GM18499 (cell line): ENCODE data around the gene AAGAB.

Experiments used
- ATAC-seq: cut with Tn5 transposase; IDR thresholded peaks from one replicate; pipeline ENCODE4 v1.9.1; 2021; ENCODE audit warnings: moderate number of reproducible peaks; ENCODE audit not compliant: insufficient read depth, unreplicated experiment

AAGAB gene

DNA sequence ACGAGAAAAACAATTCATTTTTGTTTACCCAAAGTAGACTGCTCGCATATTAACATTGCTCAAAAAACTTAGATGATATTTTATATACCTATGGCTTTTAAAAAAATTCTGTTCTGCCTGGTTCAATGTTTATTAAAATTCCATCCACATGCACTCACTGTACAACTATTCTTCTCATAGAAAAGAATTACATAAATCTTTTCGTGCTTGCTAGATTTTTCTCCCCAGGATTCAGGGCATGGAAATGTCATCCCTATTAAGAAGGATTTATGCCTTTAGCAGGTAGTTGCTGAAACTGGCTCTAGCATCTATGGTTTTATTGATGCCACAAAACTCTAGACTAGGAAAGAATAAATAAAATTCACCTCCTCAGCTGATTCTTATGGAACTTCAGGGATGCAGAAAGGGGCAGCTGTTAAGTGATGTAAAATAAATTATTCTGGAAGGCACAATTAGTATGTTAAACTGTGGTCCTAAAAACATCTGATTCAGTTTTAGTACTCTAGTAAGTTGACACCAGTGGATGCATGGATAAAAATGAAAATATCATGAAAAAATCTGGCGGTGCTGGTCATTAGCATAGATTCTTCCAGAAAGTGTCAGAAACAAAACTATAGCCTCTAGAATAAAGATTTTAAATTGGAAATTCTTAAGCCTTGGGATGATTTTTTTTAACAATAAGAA is 41.6 kb downstream of the AAGAB start:
- ATAC-seq = no peak

DNA sequence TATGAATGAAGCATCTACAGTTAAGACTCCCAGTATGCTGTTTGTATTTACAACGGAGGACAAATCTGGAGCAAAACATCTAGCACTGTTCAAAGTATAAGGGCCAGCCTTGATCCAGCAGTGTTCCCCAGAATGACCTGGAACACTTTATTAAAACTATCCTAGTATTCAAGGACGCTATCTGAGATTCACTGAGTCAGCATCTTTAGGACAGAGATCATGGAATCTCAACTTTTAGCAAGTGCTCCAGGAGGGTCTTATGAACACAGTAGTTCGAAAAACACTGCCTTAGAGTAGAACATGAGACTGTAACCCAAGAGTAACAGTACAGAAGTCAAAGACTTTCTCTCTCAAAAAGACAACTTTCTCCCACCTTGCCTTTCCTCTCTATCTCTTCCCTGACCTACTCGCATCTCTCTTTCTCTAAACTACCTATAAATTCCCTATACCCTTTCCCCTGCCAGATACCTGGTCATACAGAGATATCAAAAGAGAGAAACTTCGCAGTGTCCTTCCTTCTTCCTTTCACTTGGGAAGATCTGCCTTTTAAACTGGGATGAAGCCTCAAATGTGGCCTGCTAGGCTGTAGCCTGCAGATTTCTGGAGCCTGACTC is 43.8 kb downstream of the AAGAB start:
- no peak for ATAC-seq

DNA sequence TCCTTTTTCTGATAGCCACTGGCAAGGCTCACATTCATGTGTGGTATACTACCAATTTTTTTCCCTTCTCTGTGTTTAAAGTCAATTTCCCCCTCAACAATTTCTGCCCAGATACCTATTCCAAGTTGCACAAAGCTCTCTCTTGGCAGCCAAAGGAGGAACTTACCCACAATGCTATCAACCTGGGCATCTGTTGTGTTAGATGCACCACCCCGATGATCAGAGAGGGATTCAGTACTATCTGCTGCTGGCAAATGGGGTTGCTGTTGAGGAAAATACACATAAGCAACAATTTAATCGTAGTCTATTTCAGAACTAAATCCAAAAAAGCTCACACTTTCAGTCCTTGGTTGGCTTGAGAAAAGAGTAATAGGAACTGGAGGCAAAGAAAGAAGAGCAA is 46.1 kb downstream of the AAGAB start:
- no peak for ATAC-seq

DNA sequence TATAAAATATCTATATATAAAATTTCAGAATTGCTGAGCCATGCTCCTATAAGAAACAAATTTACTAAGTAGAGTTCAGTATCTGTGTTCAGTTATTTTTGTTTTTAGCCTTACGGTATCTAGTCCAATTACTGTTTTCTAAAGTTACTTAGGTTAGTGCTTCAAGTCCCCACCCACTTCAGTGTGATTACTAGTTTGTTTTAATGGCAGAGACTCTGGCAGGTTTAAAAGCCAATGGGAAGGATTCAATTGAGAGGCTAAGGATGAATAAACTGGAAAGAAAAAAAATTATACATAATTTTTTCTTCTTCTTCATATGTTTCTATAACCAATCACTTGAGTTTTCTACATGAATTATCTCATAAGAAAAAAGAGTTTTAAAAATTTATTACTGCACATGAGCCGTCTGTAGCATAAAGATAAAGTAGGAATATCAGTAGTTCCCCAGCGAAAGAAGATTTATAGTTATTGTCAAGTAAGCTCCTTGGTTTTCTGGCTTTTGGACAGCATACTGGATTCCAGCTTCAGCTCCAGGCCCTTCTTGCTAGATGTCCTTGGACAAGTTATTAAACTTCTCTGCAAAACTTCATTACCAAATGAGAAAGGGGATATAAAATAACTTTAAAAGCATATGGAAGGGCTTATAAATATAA is 46.8 kb downstream of the AAGAB start:
- no peak for ATAC-seq

DNA sequence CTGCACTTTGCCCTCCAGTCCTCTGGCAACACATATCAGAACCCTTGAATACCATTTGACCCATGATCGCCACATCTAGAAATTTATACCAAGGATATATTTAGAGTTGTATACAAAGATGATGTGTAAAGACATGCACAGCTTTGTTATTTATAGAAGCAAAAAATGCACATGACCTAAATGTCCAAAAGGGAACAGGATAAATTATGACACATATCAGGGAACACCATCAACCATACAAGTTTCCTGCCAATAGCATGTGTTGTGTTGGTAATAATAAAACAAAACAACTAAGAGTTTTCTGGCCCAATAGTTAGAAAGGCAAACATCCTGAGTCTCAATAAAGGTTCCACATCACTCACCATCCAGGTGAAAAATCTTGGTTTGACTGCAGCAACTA is 51.5 kb downstream of the AAGAB start:
- no peak for ATAC-seq

DNA sequence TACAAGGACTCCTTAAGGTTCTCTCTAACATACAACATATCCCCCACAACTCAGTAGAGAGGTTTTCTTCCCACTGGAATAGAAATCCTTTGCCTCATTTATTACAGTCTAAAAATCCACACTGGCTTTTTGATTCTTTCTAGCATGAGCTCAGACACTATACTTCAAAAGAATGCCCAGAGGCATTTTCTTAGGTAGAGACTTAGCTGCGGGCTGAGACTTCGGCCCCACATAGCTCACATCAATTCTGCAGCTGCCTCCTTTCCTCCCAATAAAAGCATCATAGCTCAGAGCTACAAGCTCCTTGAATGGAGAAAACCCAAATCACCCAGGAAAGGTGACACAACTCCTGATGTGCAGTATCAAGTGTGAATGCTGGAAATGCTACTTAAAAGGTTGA is 52.4 kb downstream of the AAGAB start:
- no peak for ATAC-seq

DNA sequence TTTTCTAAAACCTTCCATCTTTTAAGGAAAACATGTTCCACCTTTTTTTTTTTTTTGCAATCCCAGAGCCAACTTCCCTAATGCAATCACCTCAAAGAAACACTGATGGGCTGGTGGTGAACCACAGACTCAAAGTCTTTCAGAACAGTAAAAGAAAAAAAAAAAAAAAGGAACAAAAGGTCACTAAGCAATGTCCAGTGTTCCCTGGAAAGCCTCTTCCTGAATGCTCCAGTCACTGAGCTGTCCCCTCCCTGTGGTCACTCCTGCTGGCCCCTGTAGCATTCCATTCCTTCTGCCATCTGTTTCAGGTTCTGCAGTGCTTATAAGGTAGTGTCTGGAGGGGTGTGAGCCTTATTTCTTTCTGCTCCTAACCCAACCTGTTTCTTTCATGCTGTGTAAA is 53.3 kb downstream of the AAGAB start:
- no peak for ATAC-seq

DNA sequence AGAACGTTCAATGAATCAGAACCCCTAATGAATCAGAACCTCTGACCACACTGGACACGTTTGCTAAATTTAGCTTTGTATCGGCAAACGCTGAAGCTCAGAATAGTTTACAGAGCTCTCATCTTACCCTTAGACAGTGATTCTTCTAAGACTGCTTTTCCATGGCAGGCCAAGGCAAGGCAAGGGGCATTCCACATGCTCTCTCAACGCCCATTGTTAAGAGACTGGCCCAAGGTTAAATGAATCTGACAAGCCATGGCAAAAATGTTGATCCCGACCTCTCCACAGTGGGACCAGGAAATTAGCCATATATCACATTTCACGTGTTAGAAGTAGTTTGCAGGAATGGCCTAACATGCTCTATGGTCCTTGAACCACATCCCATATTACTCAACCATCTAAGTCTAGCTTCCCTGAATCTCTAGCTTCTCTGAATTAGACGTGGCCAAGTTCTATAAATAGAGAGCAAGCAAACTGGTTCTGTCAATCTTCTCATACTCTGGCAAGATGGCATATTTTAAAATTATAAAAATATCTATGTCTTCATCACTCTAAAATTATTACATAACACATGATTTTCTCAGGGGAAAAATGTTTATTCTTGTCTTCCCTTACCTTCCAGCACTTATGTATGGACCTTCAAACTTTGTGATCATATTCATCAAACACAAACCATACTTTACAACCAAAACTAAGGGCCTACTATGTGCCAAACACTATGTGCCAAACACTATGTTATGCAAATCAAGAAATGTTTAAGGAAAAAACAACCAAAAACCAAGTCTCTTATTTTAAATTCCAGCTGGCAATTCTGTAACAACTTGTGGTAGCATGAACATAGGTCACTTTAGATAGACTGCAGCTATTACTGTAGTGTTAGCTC is 54.3 kb downstream of the AAGAB start:
- ATAC-seq = no peak

DNA sequence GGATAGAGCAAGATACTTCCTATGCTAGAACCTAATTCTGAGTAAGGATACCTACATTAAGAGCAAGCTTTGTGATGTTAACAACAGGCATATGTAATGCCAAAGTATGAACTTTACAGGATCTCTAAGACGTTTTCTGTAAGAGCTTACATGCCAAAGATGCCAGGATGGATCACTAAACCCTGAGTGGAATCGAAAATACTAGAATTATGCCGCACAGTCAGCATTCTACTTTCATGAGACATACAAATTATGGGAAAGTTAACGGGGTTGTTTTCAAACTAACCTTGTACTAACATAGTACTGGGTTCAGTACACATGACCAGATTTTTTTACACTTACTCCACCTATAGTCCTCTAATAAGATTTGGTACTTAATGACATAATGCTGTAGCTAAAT is 55.1 kb downstream of the AAGAB start:
- no peak for ATAC-seq

DNA sequence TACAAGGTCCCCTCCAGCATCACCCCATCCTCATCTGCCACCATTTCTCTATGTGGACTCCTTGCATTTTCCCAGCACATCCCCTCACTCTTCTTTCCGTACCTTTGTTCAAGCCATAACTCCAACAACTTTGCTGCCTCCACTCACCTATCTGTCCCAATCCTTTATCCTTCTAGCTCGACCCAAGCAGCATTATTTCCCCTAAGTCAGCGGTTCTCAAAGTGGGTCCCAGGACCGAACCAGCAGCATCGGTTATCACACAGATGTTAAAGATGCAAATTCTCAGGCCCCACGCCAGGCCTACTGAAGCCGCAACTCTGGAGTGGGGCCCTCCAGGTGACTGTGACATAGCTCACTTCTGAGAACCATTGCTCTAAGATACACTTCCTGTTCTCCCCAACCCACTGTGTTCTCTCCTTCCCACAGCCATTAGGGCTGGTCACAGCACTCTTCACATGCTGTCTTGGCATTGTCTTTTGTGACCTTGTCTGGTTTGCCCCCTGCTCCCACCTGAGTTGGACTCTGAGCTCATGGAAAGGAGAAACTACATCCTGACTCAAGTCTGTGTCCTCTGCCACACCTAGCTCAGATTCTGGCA is 56.2 kb downstream of the AAGAB start:
- no peak for ATAC-seq

DNA sequence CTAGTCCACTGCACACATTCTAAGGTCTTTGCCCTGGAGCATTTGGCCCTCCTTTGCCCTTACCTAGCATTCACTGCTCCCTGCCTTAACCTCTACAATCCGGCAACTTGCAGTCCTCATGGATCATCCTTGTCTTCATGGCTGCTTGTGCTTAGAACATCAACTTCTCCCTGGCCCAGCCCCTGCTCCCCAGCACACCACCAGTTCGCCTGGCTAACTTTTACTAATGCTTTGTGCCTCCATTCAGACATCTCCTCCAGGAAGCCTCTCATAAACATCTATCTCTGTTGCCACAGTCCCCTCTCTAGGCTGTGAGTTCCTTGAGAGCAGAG is 57.1 kb downstream of the AAGAB start:
- no peak for ATAC-seq

DNA sequence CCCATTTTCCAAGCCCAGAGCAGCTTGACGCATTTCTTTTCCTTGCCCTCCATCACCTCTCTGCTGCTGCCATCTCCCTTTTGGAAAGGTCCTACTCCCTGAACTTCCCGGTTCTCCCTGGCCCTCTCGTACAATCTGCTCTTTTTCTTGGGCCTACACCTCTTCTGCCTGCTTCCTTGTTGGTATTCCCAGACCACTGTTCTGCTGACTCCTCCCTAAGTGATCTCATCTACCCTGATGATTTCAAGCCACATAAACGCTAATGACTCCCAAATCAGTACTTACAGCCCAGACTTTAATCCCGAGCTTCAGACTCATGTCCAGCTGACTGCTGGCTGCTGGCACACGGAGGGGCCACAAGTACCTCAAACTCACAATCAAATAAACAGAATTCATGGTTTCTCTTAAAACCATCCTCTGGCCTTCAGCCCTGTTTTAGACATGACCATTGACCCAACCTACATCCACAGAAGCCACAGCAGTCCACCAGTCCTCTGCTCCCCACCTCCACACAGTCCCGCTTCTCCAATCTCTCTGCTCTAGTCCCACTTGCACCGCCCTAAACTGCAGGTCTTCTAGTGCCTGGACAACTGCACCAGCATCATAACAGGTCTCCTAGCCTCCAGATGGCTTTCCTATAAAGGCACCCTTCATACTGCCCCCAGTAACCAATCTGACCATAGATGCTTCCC is 57.6 kb downstream of the AAGAB start:
- ATAC-seq = no peak

DNA sequence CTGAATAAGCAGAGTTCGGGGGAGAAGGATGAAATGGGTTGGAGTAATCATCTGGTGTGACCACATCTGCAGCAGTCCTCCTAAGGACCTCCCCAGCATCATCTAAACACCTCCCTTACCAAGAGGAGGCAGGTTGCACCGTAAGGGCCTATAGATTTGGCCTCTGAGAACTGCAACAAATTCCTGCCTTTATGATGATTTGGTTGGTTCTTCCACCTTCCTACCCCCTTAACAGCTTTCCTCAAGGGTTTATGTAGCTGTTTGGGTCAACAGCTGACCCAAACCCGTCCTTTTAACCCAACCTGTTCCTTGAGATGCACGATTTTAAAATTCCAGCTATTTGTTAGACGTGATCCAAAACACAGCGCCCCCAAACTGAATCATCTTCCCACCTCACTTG is 58.2 kb downstream of the AAGAB start:
- no peak for ATAC-seq

DNA sequence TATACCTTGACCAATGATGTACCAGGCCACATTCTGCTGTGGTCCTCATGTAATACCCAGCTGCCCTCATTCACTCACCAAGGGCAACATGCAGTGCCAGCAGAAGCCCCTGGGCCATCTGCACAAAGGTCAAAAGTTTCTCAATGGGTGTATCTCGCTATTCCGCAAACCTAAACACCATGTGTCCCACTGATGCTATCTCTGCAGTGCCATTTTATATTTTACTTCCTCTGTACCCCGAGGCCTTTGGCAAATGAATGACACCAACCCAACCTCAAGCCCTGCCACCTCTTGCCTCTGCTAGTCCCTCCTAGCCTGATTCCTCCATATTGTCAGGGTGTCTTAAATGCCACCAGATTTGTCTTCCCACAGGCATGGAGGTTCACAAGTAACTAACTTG is 59.2 kb downstream of the AAGAB start:
- ATAC-seq = no peak

DNA sequence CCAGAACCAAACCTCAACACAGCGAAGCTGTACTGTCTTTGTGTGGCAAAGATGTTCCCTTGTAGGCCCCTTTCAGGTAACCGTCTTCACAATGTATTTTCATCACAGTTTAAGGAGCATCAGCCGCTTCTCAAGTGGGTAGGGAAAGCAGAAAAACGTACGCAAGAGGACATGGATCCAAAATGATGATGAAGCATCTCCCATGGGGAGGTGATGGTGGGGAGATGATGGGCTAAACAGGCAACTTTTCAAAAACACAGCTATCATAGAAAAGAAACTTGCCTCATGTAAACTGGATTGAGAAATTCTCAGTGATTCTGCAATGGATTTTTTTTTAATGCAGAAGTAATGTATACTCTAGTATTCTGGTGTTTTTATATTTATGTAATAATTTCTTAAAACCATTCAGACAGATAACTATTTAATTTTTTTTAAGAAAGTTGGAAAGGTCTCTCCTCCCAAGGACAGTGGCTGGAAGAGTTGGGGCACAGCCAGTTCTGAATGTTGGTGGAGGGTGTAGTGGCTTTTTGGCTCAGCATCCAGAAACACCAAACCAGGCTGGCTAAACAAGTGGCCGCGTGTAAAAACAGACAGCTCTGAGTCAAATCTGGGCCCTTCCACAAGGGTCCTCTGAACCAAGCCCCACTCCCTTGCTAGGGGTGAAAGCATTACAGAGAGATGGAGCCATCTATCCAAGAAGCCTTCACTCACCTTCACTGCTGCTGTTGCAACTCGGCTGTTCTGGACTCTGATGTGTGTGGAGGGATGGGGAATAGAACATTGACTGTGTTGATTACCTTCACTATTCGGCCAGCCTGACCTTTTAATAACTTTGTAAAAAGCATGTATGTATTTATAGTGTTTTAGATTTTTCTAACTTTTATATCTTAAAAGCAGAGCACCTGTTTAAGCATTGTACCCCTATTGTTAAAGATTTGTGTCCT is 60.0 kb downstream of the AAGAB start:
- ATAC-seq = no peak

DNA sequence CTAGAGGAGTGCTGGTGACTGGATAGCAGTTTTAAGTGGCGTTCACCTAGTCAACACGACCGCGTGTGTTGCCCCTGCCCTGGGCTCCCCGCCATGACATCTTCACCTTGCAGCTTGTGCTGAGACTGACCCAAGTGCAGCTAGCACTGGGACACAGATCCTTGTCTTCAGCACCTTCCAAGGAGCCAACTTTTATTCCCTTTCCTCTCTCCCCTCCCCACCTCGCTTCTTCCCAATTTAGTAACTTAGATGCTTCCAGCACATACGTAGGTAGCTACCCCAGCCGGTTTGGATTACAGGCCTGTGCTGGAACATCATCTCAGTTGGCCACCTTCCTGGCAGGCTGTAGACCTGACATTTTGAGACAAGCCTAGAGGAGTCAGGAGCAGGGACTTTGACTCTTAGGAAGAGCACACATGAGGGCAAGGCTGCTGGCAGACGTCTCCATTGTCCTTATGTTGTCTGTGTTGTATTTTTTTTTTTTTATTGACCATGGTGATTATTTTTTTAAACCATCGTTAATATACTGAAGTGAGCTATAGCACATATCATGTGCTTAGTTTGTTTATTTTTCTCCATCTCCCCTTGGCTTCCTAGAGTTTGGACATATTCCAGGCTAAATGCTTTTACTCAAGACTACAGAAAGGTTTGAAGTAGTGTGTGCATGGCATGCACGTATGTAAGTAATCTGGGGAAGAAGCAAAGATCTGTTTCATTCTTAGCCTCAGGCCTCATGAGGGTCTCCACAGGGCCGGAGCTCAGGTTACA is 61.1 kb downstream of the AAGAB start:
- no peak for ATAC-seq

DNA sequence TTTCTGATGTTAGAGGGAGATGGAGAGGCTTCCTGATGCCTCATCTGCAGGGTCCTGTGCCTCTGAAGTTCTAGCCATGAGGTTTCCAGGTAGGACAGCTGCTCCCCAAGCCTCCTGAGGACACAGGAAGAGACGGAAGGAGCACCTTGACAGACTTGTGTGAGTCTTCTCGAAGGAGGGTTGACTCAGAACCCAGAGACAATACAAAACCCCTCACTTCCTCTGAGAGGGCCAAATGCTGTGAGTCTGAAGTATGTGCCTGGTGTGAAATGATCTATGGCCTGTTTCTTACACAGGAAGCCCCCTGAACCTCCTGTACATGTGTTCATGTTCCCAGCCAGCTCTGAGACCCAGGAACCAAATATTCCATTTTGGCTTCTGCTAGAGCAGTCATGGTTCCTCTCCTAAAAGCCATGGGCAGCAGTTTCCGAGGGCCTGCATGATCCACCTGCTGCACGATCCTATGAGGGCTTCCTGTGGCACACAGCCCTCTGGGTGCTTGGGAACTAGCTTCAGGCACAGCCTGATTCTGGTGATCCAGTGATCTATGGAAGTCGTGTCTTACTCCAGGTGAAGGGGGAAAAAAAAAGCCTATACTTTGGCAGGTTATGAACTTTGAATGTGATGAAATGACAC is 62.2 kb downstream of the AAGAB start:
- no peak for ATAC-seq

DNA sequence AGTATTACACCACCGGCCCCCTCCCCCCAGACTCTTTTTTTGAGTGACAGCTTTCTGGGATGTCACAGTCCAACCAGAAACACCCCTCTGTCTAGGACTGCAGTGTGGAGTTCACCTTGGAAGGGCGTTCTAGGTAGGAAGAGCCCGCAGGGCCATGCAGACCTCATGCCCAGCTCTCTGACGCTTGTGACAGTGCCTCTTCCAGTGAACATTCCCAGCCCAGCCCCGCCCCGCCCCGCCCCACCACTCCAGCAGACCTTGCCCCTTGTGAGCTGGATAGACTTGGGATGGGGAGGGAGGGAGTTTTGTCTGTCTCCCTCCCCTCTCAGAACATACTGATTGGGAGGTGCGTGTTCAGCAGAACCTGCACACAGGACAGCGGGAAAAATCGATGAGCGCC is 63.6 kb downstream of the AAGAB start:
- no peak for ATAC-seq
